Brain microvascular endothelial cell (primary cell): ENCODE measurements around the gene SERPINE1.
"Not testable (repeated sequence)": the region's sequence is repeated elsewhere in the genome, so short reads cannot be mapped to it uniquely, and the experiment has no call there.

Experiments used
- DNase-seq: peaks from one replicate; pipeline ENCODE4 v3.0.0-alpha.2; 2020
- H3K27ac ChIP-seq: fragments of 250-450 bp; sonication (Bioruptor Pico); 2 replicates; pipeline ENCODE4 v1.5.1; 2020; ENCODE audit warnings: mild to moderate bottlenecking, moderate library complexity
- H3K27me3 ChIP-seq: fragments of 250-450 bp; sonication (Bioruptor Pico); replicated peaks from 2 replicates; pipeline ENCODE4 v1.5.1; 2020; ENCODE audit warnings: mild to moderate bottlenecking
- H3K36me3 ChIP-seq: fragments of 250-450 bp; sonication (Bioruptor Pico); replicated peaks from 2 replicates; pipeline ENCODE4 v1.5.1; 2020; ENCODE audit warnings: mild to moderate bottlenecking
- H3K4me3 ChIP-seq: 2 replicates; pipeline ENCODE4 v1.5.1; 2011; ENCODE audit warnings: low read depth, mild to moderate bottlenecking, control low read depth, low read length, moderate library complexity
- in situ Hi-C: cut with HindIII; loops from 2 replicates; pipeline ENCODE4 v1.10.0; 2017; ENCODE audit warnings: low sequenced_read_pairs, low pct_ligation_motif_present
- TF ChIP-seq, protein P1 (sequence below): IDR thresholded peaks from 2 replicates; pipeline ENCODE4 v1.5.1; 2011; ENCODE audit warnings: low read depth, mild to moderate bottlenecking, moderate library complexity, low read length, control low read depth, inconsistent platforms; ENCODE audit errors: missing control alignments

The SERPINE1 gene

DNA sequence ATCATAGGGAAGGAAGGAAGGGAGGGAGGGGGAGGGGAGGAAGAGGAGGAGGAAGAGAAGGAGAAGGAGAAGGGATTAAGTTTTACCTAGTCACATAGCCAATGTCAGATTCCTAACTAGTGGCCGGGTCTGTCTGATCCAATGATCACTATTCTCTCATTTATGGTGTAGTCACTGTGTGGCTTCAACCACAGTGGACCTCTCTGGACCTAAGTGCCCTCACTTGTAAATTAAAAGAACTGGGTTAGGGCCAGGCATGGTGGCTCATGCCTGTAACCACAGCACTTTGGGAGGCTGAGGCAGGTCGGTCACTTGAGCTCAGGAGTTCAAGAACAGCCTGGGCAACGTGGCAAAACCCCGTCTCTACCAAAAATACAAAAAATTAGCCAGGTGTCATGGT, 6.6 kb upstream of the SERPINE1 start:
- H3K27ac ChIP-seq, result peak overlapping the region; percentile 97
- in situ Hi-C loops, result no loop called here
- H3K27me3 ChIP-seq, result no peaks in the 10 kb centered on the region

GRCh38 chr7:101121631-101121990, 5.3 kb upstream of the SERPINE1 start:
- H3K4me3 ChIP-seq, in situ Hi-C loops, H3K36me3 ChIP-seq, H3K27me3 ChIP-seq, DNase-seq: not testable (repeated sequence)
- peak overlapping the region; percentile 97 for H3K27ac ChIP-seq

More for the DNA sequence above, 6.6 kb upstream of the SERPINE1 start:
- H3K36me3 ChIP-seq, result no peaks in the 10 kb centered on the region
- no peak for DNase-seq
- H3K4me3 ChIP-seq, result no peak overlapping the region
- TF ChIP-seq, protein P1, sequence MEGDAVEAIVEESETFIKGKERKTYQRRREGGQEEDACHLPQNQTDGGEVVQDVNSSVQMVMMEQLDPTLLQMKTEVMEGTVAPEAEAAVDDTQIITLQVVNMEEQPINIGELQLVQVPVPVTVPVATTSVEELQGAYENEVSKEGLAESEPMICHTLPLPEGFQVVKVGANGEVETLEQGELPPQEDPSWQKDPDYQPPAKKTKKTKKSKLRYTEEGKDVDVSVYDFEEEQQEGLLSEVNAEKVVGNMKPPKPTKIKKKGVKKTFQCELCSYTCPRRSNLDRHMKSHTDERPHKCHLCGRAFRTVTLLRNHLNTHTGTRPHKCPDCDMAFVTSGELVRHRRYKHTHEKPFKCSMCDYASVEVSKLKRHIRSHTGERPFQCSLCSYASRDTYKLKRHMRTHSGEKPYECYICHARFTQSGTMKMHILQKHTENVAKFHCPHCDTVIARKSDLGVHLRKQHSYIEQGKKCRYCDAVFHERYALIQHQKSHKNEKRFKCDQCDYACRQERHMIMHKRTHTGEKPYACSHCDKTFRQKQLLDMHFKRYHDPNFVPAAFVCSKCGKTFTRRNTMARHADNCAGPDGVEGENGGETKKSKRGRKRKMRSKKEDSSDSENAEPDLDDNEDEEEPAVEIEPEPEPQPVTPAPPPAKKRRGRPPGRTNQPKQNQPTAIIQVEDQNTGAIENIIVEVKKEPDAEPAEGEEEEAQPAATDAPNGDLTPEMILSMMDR, result no peak

DNA sequence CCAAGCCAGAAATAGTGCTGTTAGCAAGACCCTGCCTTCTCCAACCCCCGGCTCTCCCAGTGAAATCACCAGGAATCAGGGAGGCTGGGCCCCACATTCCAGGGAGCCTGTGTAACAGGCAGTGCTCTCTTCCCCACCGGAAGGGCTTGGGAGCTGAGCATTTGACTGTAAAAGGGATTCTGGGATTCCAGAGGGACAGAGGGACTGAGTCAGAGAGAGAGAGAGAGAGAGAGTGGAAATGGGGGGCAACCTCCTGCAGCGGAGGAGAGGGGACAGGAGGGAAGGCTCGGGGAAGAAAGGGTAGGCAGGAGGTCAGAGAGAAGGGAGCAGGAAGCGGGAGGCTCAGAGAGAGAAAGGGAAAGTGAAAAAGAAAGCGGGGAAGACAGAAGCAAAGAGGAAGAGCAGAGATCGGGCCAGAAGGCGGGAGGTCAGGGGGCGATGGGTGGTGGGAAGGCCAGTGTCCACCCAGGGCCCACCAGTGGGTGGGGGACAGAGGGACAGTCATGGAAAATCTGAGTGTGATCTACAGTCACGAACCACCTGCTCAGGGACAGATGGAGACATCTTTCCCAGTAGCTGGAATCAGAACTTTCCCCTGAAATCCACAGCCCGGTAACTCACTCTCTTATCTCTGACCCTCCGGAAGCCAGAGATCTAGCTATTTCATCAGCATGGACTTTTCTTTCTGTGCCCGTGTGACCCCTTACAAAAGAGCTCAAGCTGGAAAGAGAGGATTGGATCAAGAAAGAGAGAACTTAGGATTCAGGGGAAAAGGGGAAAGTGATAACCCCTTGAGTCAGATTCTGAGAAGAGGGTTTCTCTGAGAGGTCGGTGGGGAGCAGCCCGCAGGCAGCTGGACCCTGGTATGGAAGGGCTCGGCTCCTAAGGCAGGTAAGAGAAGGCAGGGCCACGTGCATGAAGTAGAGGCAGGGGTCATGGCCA, 4.6 kb upstream of the SERPINE1 start:
- Histone ChIP-seq H3K27ac (peak overlapping the region; percentile 97), H3K27me3 (no peaks in the 10 kb centered on the region), H3K4me3 (peak overlapping the region; percentile 29), H3K36me3 (peaks cover 3% of the 10 kb centered on the region)
- in situ Hi-C loops, result no loop called here
- DNase-seq, result peak; percentile 98
- TF ChIP-seq, protein P1, result no peak

GRCh38 chr7:101122933-101123702, 3.8 kb upstream of the SERPINE1 start:
- H3K36me3 ChIP-seq, result peaks cover 11% of the 10 kb centered on the region
- in situ Hi-C loops, result no loop called here
- no peaks in the 10 kb centered on the region for H3K27me3 ChIP-seq
- TF ChIP-seq, protein P1, result no peak
- peak overlapping the region; percentile 97 for H3K27ac ChIP-seq
- H3K4me3 ChIP-seq, result no peak overlapping the region
- DNase-seq, result no peak

GRCh38 chr7:101123703-101124068, 3.2 kb upstream of the SERPINE1 start:
- Histone ChIP-seq H3K36me3 (peaks cover 17% of the 10 kb centered on the region), H3K27me3 (no peaks in the 10 kb centered on the region), H3K27ac (peak overlapping the region; percentile 97), H3K4me3 (no peak overlapping the region)
- no peak for DNase-seq
- in situ Hi-C loops, result no loop called here
- TF ChIP-seq, protein P1, result no peak

- Histone ChIP-seq H3K36me3 (peaks cover 24% of the 10 kb centered on the region), H3K4me3 (no peak overlapping the region), H3K27ac (peak overlapping the region; percentile 97), H3K27me3 (no peaks in the 10 kb centered on the region)
- peak; percentile 90 for DNase-seq
- TF ChIP-seq, protein P1, result no peak
- in situ Hi-C loops, result no loop called here
These were observed 2.4 kb upstream of the SERPINE1 start for GRCh38 chr7:101124376-101125056.
